ENCODE results near the gene DNAAF9. TPM values are rescaled to one million over a fixed set of nuclear protein-coding genes. Genes with fewer than 3 reads are reported as not detected.

Gene DNAAF9
- total RNA-seq, 1 donor from 2014 or later, result 18.6 TPM

DNA sequence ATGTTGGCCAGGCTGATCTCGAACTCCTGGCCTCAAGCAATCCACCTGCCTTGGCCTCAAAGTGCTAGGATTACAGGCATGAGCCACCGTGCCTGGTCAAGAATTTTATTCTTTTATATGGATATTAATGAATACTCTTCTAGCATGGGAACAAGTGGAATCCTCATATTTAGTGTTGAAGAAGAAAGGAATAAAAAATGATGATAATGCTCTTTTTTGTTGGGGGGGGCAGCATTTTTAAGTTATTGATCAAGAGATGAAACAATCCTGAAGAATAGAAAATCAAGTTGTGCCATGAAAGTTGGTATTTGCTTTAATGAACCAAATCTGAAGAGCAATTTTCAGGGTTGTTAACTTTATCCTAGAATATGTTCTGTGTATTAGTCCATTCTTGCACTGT lies 6.7 kb upstream of the DNAAF9 start:
- Histone ChIP-seq H3K27me3 (ENCODE audit: insufficient read depth, low read length) (peaks cover 4% of the 10 kb centered on the region), H3K9ac (ENCODE audit: low read length) (no peak overlapping the region), H2AFZ (ENCODE audit: low read depth, low read length) (no peak overlapping the region), H3K4me2 (ENCODE audit: low read length) (no peak overlapping the region), H4K20me1 (ENCODE audit: insufficient read depth, low read length) (no peaks in the 10 kb centered on the region), H3K27ac (ENCODE audit: low read depth, low read length) (no peak overlapping the region), H3K79me2 (ENCODE audit: insufficient read depth, low read length) (no peaks in the 10 kb centered on the region), H3K9me3 (ENCODE audit: insufficient read depth, low read depth, low read length) (no peaks in the 10 kb centered on the region), H3K4me3 (ENCODE audit: insufficient read depth, low read depth, low read length) (no peak overlapping the region), H3K36me3 (ENCODE audit: insufficient read depth, low read length) (no peaks in the 10 kb centered on the region), H3K4me1 (ENCODE audit: insufficient read depth, low read length) (no peaks in the 10 kb centered on the region)
- Mint-ChIP-seq H3K27me3 (ENCODE audit: low read depth, unreplicated experiment) (no peaks in the 10 kb centered on the region), H3K36me3 (ENCODE audit: low read depth, unreplicated experiment) (no peaks in the 10 kb centered on the region), H3K4me3 (ENCODE audit: unreplicated experiment) (no peak overlapping the region), H3K4me1 (ENCODE audit: low read depth, unreplicated experiment) (no peaks in the 10 kb centered on the region), H3K9me3 (ENCODE audit: unreplicated experiment) (no peaks in the 10 kb centered on the region), H3K27ac (ENCODE audit: unreplicated experiment) (no peak overlapping the region)
- FAIRE-seq, result no peak
- TF ChIP-seq EZH2 (IDR thresholded peaks at IDR 0.05; ENCODE audit: insufficient read depth, low read length), result no peak
- TF ChIP-seq, protein P1, sequence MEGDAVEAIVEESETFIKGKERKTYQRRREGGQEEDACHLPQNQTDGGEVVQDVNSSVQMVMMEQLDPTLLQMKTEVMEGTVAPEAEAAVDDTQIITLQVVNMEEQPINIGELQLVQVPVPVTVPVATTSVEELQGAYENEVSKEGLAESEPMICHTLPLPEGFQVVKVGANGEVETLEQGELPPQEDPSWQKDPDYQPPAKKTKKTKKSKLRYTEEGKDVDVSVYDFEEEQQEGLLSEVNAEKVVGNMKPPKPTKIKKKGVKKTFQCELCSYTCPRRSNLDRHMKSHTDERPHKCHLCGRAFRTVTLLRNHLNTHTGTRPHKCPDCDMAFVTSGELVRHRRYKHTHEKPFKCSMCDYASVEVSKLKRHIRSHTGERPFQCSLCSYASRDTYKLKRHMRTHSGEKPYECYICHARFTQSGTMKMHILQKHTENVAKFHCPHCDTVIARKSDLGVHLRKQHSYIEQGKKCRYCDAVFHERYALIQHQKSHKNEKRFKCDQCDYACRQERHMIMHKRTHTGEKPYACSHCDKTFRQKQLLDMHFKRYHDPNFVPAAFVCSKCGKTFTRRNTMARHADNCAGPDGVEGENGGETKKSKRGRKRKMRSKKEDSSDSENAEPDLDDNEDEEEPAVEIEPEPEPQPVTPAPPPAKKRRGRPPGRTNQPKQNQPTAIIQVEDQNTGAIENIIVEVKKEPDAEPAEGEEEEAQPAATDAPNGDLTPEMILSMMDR (IDR thresholded peaks at IDR 0.05; ENCODE audit: insufficient read depth, low read depth, low read length), result no peak
- DNase-seq (ENCODE audit: low read depth), result no peak

DNA sequence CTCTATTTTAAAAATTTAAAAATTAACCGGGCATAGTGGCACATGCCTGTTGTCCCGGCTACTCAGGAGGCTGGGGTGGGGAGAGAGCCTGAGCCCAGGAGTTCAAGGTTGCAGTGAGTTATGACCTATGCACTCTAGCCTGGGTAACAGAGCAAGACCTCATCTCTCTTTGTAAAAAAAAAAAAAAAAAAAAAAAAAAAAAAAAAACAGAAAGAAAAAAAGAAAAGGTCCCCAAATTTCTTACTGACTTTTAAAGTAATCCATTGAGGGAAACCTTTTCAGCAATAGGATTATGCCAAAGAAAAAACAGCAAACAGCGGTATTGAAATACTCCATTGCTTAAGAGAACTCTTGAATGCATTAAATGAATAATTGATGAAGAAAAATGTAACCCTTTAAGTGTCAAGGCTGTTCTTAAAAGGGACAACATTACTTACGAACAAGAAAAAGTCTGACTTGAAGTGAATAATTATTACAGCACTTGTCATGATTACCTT lies 6.0 kb upstream of the DNAAF9 start:
- H3K27me3 Mint-ChIP-seq (ENCODE audit: low read depth, unreplicated experiment), result no peaks in the 10 kb centered on the region
- no peak for FAIRE-seq
- H3K4me2 ChIP-seq (ENCODE audit: low read length), result no peak overlapping the region

More for the DNA sequence above, 6.0 kb upstream of the DNAAF9 start:
- Histone ChIP-seq H3K4me3 (ENCODE audit: insufficient read depth, low read depth, low read length) (no peak overlapping the region), H3K27me3 (ENCODE audit: insufficient read depth, low read length) (peaks cover 4% of the 10 kb centered on the region), H4K20me1 (ENCODE audit: insufficient read depth, low read length) (no peaks in the 10 kb centered on the region), H3K36me3 (ENCODE audit: insufficient read depth, low read length) (no peaks in the 10 kb centered on the region), H2AFZ (ENCODE audit: low read depth, low read length) (no peak overlapping the region), H3K9ac (ENCODE audit: low read length) (no peak overlapping the region), H3K4me1 (ENCODE audit: insufficient read depth, low read length) (peaks cover under 1% of the 10 kb centered on the region), H3K79me2 (ENCODE audit: insufficient read depth, low read length) (no peaks in the 10 kb centered on the region), H3K9me3 (ENCODE audit: insufficient read depth, low read depth, low read length) (no peaks in the 10 kb centered on the region), H3K27ac (ENCODE audit: low read depth, low read length) (no peak overlapping the region)
- TF ChIP-seq EZH2 (IDR thresholded peaks at IDR 0.05; ENCODE audit: insufficient read depth, low read length), result no peak
- TF ChIP-seq, protein P1 (IDR thresholded peaks at IDR 0.05; ENCODE audit: insufficient read depth, low read depth, low read length), result no peak
- H3K4me1 Mint-ChIP-seq (ENCODE audit: low read depth, unreplicated experiment), result no peaks in the 10 kb centered on the region
- peaks cover 2% of the 10 kb centered on the region for H3K9me3 Mint-ChIP-seq (ENCODE audit: unreplicated experiment)
- H3K36me3 Mint-ChIP-seq (ENCODE audit: low read depth, unreplicated experiment), result no peaks in the 10 kb centered on the region
- no peak overlapping the region for H3K4me3 Mint-ChIP-seq (ENCODE audit: unreplicated experiment)
- no peak overlapping the region for H3K27ac Mint-ChIP-seq (ENCODE audit: unreplicated experiment)
- no peak for DNase-seq (ENCODE audit: low read depth)
